Activated naive CD4-positive, alpha-beta T cell treated with anti-CD3 and anti-CD28 coated beads, Interleukin-2, amount 50 U/mL, for 72 hours (primary cell): ENCODE results near the gene CD160. TPM values are rescaled to one million over a fixed set of nuclear protein-coding genes. Genes with fewer than 3 reads are reported as not detected.
"Not testable (repeated sequence)": the region's sequence is repeated elsewhere in the genome, so short reads cannot be mapped to it uniquely, and the experiment has no call there.

Source experiments
- ATAC-seq, 2 donors: fragments of 150-1000 bp; cut with Tn5 transposase; 2 replicates each; pipeline ENCODE4 v1.10.0; 2021; ENCODE audit warnings: mild to moderate bottlenecking in 2 of 2, moderate library complexity in 2 of 2
- DNase-seq, 2 donors: peaks; one replicate each; pipeline ENCODE4 v3.0.0; 2021 to 2022; ENCODE audit warnings: low spot score in 2 of 2
- H3K27ac Mint-ChIP-seq, 2 donors: one replicate each; pipeline ENCODE4 v1.8.0; 2022; ENCODE audit warnings: mild to moderate bottlenecking in 2 of 2, mixed read lengths in 2 of 2
- H3K36me3 Mint-ChIP-seq, 2 donors: one replicate each; pipeline ENCODE4 v1.8.0; 2022; ENCODE audit warnings: mixed read lengths in 2 of 2
- H3K9me3 Mint-ChIP-seq, 2 donors: one replicate each; pipeline ENCODE4 v1.8.0; 2022; ENCODE audit warnings: mixed read lengths in 2 of 2
- total RNA-seq, 2 donors: library from RNA; stranded (reverse); gene quantifications; one replicate each; pipeline ENCODE4 v1.2.3, GENCODE V29; 2022

CD160 gene
- total RNA-seq, 2 donors from 2014 or later: 0.64 TPM; not detected in 1

GRCh38 chr1:145705622-145706021 is 13.7 kb upstream of the CD160 start:
- no peak overlapping the region for H3K27ac Mint-ChIP-seq
- H3K9me3 Mint-ChIP-seq: no peaks in the 10 kb centered on the region
- no peak for DNase-seq
- no peaks in the 10 kb centered on the region for H3K36me3 Mint-ChIP-seq
- no peak for ATAC-seq

GRCh38 chr1:145706086-145706664 is 13.1 kb upstream of the CD160 start:
- ATAC-seq: no peak
- H3K9me3 Mint-ChIP-seq: no peaks in the 10 kb centered on the region
- no peaks in the 10 kb centered on the region for H3K36me3 Mint-ChIP-seq
- no peak for DNase-seq
- H3K27ac Mint-ChIP-seq: no peak overlapping the region

GRCh38 chr1:145707183-145707867 is 12.0 kb upstream of the CD160 start, which contains the start of gene PDZK1:
Gene PDZK1 (minus strand): TSS chr1:145707368. CDS start chr1:145688021, 19,347 bp downstream.
- ATAC-seq: no peak
- Mint-ChIP-seq H3K27ac (no peak within 1 kb of the TSS), H3K36me3 (no peaks in the 10 kb centered on the region)

GRCh38 chr1:145708063-145708462 is 11.2 kb upstream of the CD160 start:
- no peak for DNase-seq
- Mint-ChIP-seq H3K36me3 (no peaks in the 10 kb centered on the region), H3K9me3 (no peaks in the 10 kb centered on the region), H3K27ac (no peak overlapping the region)
- ATAC-seq: no peak

More at GRCh38 chr1:145707183-145707867, 12.0 kb upstream of the CD160 start, which contains the start of gene PDZK1:
- H3K9me3 Mint-ChIP-seq: no peaks in the 10 kb centered on the region
- DNase-seq: no peak

- Mint-ChIP-seq H3K9me3 (no peaks in the 10 kb centered on the region), H3K27ac (no peak overlapping the region), H3K36me3 (no peaks in the 10 kb centered on the region)
- DNase-seq (no peak), ATAC-seq (no peak)
These were observed 8.8 kb upstream of the CD160 start for GRCh38 chr1:145710291-145711027.

GRCh38 chr1:145711213-145711651 is 8.1 kb upstream of the CD160 start:
- no peaks in the 10 kb centered on the region for H3K9me3 Mint-ChIP-seq
- no peak for DNase-seq
- H3K27ac Mint-ChIP-seq: no peak overlapping the region
- H3K36me3 Mint-ChIP-seq: no peaks in the 10 kb centered on the region
- ATAC-seq: no peak

GRCh38 chr1:145714524-145715111 is 4.7 kb upstream of the CD160 start:
- H3K36me3 Mint-ChIP-seq: no peaks in the 10 kb centered on the region
- ATAC-seq: no peak
- DNase-seq: no peak
- no peak overlapping the region for H3K27ac Mint-ChIP-seq
- no peaks in the 10 kb centered on the region for H3K9me3 Mint-ChIP-seq

GRCh38 chr1:145716641-145717345 is 2.5 kb upstream of the CD160 start:
- Mint-ChIP-seq H3K36me3 (no peaks in the 10 kb centered on the region), H3K9me3 (no peaks in the 10 kb centered on the region), H3K27ac (no peak overlapping the region)
- ATAC-seq: no peak
- no peak for DNase-seq

- no peaks in the 10 kb centered on the region for H3K9me3 Mint-ChIP-seq
- no peak for ATAC-seq
- H3K36me3 Mint-ChIP-seq: no peaks in the 10 kb centered on the region
- no peak for DNase-seq
- no peak overlapping the region for H3K27ac Mint-ChIP-seq
These were observed 1.5 kb upstream of the CD160 start for GRCh38 chr1:145717833-145718232.

- not testable (repeated sequence) for DNase-seq, H3K36me3 Mint-ChIP-seq, H3K9me3 Mint-ChIP-seq, ATAC-seq, H3K27ac Mint-ChIP-seq
These were observed 834 bp upstream of the CD160 start for GRCh38 chr1:145718465-145718864.

GRCh38 chr1:145720556-145720877 is 1.2 kb downstream of the CD160 start:
- Mint-ChIP-seq H3K27ac (no peak overlapping the region), H3K9me3 (no peaks in the 10 kb centered on the region), H3K36me3 (no peaks in the 10 kb centered on the region)
- ATAC-seq (no peak), DNase-seq (no peak)

- Mint-ChIP-seq H3K9me3 (no peaks in the 10 kb centered on the region), H3K36me3 (no peaks in the 10 kb centered on the region), H3K27ac (no peak overlapping the region)
- DNase-seq (peak; percentile 72 to 84), ATAC-seq (peak; percentile 89 to 95)
These were observed 1.8 kb downstream of the CD160 start for GRCh38 chr1:145720878-145721671.

GRCh38 chr1:145726193-145726592 is 6.9 kb downstream of the CD160 start:
- not testable (repeated sequence) for H3K27ac Mint-ChIP-seq, H3K9me3 Mint-ChIP-seq, H3K36me3 Mint-ChIP-seq, DNase-seq, ATAC-seq

GRCh38 chr1:145729196-145729595 is 9.9 kb downstream of the CD160 start:
- H3K27ac Mint-ChIP-seq: no peak overlapping the region
- ATAC-seq: no peak
- no peak for DNase-seq
- no peaks in the 10 kb centered on the region for H3K36me3 Mint-ChIP-seq
- no peaks in the 10 kb centered on the region for H3K9me3 Mint-ChIP-seq

- ATAC-seq (no peak), DNase-seq (no peak)
- Mint-ChIP-seq H3K36me3 (no peaks in the 10 kb centered on the region), H3K27ac (peak overlapping the region in 1 of 2 donors; percentile 65), H3K9me3 (no peaks in the 10 kb centered on the region)
These were observed 10.6 kb downstream of the CD160 start for GRCh38 chr1:145729666-145730436.
